Muscle of leg (tissue), 11 donors: Measurements from ENCODE around the gene CTSZ. TPM values are rescaled to one million over a fixed set of nuclear protein-coding genes. Genes with fewer than 3 reads are reported as not detected.

Experiments
- DNase-seq: peaks from one replicate; pipeline ENCODE4 v3.0.0; 2013
- H3K27ac ChIP-seq: one replicate; pipeline ENCODE4 v1.5.1; 2013; ENCODE audit warnings: mild to moderate bottlenecking, low read length, control low read depth
- H3K27me3 ChIP-seq: one replicate; pipeline ENCODE4 v1.6.1; 2013; ENCODE audit warnings: low read length; ENCODE audit not compliant: control insufficient read depth, insufficient read depth
- H3K36me3 ChIP-seq: one replicate; pipeline ENCODE4 v1.6.1; 2013; ENCODE audit warnings: low read length; ENCODE audit not compliant: control insufficient read depth, insufficient read depth
- H3K4me1 ChIP-seq: one replicate; pipeline ENCODE4 v1.6.1; 2013; ENCODE audit warnings: low read length; ENCODE audit not compliant: control insufficient read depth, insufficient read depth
- H3K4me3 ChIP-seq: one replicate; pipeline ENCODE4 v1.5.1; 2013; ENCODE audit warnings: low read length, control low read depth
- H3K9me3 ChIP-seq: replicated peaks from 2 replicates; pipeline ENCODE4 v1.6.1; 2013; ENCODE audit warnings: low read depth, low read length; ENCODE audit not compliant: control insufficient read depth
- WGBS: methylation state at CpG from one replicate; pipeline ENCODE4 v1.1.5; 2013; ENCODE audit warnings: missing lambda C conversion rate; ENCODE audit not compliant: insufficient coverage; 5-methylcytosine and 5-hydroxymethylcytosine counted together
- polyA plus RNA-seq, 8 donors: library from polyadenylated mRNA; unstranded; fragments of 120-200 nt; gene quantifications; one replicate each; pipeline versions ENCODE4 v1.2.1 to v1.2.3, GENCODE V29; 2013; ENCODE audit warnings: inconsistent platforms in 1 of 8, low replicate concordance in 1 of 8; ENCODE audit not compliant: insufficient read length in 8 of 8, insufficient read depth in 1 of 8
- total RNA-seq: library from RNA; stranded (reverse); fragments of 120-200 nt; gene quantifications from one replicate; pipeline ENCODE4 v1.2.4, GENCODE V29; 2013

The CTSZ gene
- total and polyA plus RNA-seq, 9 donors, result 48.1 to 99.4 (median 78.5) TPM

DNA sequence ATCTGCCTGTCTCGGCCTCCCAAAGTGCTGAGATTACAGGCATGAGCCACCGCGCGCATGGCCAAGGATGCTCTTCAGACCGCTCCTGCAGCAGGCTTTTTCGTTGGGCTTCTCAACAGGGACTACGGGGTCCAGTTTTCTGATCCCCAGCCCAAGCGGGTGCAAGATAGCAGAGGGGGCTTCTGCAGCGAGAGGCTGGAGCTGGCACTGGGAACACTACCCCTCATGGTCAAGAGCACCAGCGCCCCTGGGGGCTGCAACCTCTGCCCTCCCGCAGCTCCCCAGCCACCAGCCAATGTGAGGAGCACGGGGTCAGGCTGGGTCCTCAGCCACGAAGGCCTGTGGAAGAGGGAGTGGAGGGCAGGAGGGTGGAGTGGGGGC, 6.0 kb downstream of the CTSZ start:
- 86% methylated on average over 11 of the region's 13 CpGs for WGBS
- H3K4me1 ChIP-seq, result peaks cover 19% of the 10 kb centered on the region
- no peaks in the 10 kb centered on the region for H3K9me3 ChIP-seq
- no peaks in the 10 kb centered on the region for H3K27me3 ChIP-seq
- peaks cover 62% of the 10 kb centered on the region for H3K36me3 ChIP-seq
- no peak overlapping the region for H3K27ac ChIP-seq
- H3K4me3 ChIP-seq, result no peak overlapping the region
- DNase-seq, result no peak

DNA sequence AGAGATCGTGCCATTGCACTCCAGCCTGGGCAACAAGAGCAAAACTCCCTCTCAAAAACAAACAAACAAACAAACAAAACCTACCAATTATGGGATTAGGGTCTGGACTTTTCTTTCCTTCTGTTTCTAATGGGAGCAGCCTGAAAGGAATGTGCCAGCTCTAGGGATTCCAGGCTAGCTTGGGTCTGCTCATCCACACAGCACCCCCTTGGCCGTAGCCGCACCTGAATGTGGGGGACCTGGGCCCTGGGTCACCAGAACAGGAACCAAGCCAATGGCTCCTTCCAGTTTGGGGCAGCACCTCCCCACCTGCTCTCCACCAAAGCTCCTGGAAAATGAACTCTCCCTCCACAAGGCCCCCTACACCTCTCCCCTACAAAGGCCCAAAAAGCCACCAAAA, 6.7 kb downstream of the CTSZ start:
- Histone ChIP-seq H3K4me1 (peaks cover 12% of the 10 kb centered on the region), H3K27ac (no peak overlapping the region), H3K4me3 (no peak overlapping the region), H3K27me3 (no peaks in the 10 kb centered on the region), H3K9me3 (no peaks in the 10 kb centered on the region), H3K36me3 (peaks cover 69% of the 10 kb centered on the region)
- 50% methylated on average over 2 of the region's 3 CpGs for WGBS
- DNase-seq, result no peak

DNA sequence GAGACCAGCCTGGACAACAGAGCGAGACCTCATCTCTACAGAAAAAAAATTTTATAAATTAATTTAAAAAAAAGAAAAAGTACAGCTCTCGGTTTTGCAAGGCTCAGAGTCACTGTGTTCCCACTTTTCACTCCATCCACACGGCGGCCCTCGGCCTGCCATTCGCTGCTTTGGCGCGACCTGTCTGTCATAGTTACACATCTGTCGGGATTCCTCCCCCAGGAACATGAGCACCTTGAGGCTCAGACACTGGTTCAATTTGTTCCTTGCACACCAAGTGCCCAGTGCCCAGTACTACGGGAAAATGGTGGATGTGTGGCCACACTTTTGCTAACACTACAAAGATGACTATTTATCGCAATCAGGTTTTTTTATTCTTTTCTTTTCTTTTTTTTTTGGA, 8.4 kb downstream of the CTSZ start:
- Histone ChIP-seq H3K27me3 (no peaks in the 10 kb centered on the region), H3K4me1 (no peaks in the 10 kb centered on the region), H3K27ac (no peak overlapping the region), H3K9me3 (no peaks in the 10 kb centered on the region), H3K36me3 (peaks cover 82% of the 10 kb centered on the region), H3K4me3 (no peak overlapping the region)
- 80% methylated on average over 8 of the region's 11 CpGs for WGBS
- DNase-seq, result no peak

DNA sequence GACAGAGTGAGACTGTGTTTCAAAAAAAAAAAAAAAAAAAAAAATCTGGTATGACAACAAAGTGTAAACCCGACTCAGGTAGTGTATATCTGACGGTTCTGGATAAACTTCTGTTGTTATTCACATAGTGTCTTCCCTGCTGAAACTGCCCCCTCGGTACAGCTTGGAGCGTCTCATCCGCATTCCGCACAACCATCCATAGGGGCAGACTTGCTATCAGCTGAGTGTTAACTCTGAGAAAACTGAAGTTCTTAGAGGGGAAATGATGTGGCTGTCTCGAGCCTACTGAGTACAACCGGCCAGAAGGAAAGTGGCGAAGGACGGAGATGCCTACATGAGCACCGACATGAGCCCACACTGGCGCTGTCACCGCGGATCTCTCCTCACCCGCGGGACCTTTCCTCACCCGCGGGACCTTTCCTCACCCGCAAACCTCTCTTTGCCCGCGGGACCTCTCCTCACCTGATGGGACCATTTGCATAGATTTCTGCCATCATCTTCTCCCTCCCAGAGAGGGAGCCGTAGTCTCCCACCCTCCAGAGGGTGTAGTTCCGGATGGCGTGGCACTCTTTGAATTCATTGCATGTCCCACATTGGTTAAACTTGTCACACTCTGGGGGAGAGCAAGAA, 9.8 kb downstream of the CTSZ start:
- 91% methylated on average over 13 of the region's 24 CpGs for WGBS
- Histone ChIP-seq H3K36me3 (peaks cover 84% of the 10 kb centered on the region), H3K4me3 (no peak overlapping the region), H3K4me1 (no peaks in the 10 kb centered on the region), H3K27ac (no peak overlapping the region), H3K27me3 (no peaks in the 10 kb centered on the region), H3K9me3 (no peaks in the 10 kb centered on the region)
- no peak for DNase-seq

DNA sequence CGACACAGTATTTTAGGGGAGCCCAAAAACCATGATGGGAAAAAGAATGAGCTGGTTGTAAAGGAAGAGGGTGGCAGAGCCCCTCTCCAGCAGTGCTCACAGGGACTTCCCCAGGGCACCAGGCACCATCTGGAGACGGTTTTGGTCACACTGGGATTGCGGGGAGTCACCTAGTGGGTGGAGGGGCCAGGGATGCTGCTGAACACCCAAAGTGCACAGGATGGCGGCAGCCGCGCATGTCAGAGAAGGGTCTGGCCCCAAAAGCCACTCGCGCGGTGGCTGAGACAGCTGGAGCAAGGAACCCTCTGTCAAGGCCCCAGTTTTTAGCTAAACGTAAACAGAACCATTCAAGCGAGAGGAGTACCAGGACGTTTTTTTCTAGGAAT, 10.8 kb downstream of the CTSZ start:
- DNase-seq, result no peak
- H3K36me3 ChIP-seq, result peaks cover 80% of the 10 kb centered on the region
- H3K4me1 ChIP-seq, result no peaks in the 10 kb centered on the region
- no peak overlapping the region for H3K4me3 ChIP-seq
- H3K9me3 ChIP-seq, result no peaks in the 10 kb centered on the region
- WGBS, result 80% methylated on average over 9 of the region's 12 CpGs
- no peaks in the 10 kb centered on the region for H3K27me3 ChIP-seq
- H3K27ac ChIP-seq, result no peak overlapping the region

DNA sequence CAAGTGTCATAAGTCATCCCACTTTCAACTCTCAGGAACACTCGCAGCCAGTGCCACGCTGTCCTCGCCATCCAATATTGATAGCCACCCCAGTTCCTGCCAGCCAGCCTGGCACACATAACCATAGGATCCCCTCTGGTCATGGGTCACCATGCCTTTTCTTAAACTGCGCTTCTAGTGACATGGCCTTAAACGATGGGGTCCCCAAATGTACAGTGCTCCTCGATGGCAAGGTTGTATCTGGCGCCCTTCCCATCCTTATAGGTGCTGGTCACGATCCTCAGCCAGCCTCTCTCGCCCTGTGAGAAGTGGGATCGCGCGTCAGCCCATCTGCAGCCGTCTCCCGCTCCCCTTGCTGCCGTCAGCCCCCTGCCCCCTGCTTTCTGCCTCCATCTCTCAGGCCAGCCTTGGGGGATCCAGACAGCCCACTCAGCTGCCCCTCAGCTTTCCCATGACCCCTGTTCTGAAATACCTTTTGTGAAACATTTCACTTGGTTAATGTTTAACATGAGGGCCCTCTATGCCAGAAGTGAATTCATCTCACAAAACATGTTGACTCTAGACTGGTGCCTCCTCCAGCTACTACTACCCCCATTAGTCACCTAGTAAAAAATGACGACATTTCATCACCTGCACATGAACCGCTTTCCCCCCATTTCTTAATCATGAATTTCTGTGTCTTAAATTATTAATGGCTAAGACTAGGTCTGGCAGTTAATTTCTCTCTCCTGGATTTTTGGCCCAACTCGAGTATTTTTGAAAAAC, 11.4 kb downstream of the CTSZ start:
- WGBS, result 82% methylated on average over 15 of the region's 18 CpGs
- H3K4me1 ChIP-seq, result no peaks in the 10 kb centered on the region
- no peak overlapping the region for H3K4me3 ChIP-seq
- H3K27ac ChIP-seq, result no peak overlapping the region
- no peaks in the 10 kb centered on the region for H3K9me3 ChIP-seq
- H3K27me3 ChIP-seq, result no peaks in the 10 kb centered on the region
- H3K36me3 ChIP-seq, result peaks cover 82% of the 10 kb centered on the region
- DNase-seq, result no peak

DNA sequence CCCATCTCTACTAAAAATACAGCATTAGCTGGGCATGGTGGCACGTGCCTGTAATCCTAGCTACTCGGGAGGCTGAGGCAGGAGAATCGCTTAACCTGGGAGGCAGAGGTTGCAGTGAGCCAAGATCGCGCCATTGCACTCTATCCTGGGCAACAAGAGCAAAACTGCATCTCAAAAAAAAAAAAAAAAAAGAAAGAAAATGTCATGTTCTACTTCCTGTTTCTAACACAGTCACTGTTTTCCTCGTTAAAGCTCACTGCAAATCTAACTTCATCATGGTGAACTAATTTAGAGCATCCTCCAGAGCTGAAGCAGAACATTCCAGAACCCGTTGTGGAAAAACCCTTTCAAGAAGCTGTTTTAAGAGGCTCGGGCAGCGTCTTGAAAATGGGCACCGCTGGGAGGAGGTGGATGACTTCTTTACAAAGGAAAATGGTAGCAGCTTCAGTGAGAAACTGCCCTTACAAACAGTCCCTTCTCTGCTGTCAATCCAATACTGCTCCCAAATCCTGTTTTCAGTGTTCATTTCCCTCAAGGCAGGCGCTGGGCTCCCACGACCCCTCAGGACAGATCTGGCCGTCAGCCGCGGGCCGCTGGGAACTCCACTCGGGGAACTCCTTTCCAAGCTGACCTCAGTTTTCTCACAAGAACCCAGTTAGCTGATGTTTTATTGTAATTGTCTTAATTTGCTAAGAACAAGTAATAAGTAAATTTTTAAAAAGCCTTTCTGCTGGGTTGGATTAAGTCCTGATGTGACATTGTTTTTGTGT, 12.5 kb downstream of the CTSZ start:
- WGBS, result 83% methylated on average over 6 of the region's 17 CpGs
- H3K27ac ChIP-seq, result no peak overlapping the region
- H3K36me3 ChIP-seq, result peaks cover 84% of the 10 kb centered on the region
- H3K4me3 ChIP-seq, result no peak overlapping the region
- DNase-seq, result no peak
- H3K27me3 ChIP-seq, result no peaks in the 10 kb centered on the region
- H3K4me1 ChIP-seq, result no peaks in the 10 kb centered on the region
- no peaks in the 10 kb centered on the region for H3K9me3 ChIP-seq

DNA sequence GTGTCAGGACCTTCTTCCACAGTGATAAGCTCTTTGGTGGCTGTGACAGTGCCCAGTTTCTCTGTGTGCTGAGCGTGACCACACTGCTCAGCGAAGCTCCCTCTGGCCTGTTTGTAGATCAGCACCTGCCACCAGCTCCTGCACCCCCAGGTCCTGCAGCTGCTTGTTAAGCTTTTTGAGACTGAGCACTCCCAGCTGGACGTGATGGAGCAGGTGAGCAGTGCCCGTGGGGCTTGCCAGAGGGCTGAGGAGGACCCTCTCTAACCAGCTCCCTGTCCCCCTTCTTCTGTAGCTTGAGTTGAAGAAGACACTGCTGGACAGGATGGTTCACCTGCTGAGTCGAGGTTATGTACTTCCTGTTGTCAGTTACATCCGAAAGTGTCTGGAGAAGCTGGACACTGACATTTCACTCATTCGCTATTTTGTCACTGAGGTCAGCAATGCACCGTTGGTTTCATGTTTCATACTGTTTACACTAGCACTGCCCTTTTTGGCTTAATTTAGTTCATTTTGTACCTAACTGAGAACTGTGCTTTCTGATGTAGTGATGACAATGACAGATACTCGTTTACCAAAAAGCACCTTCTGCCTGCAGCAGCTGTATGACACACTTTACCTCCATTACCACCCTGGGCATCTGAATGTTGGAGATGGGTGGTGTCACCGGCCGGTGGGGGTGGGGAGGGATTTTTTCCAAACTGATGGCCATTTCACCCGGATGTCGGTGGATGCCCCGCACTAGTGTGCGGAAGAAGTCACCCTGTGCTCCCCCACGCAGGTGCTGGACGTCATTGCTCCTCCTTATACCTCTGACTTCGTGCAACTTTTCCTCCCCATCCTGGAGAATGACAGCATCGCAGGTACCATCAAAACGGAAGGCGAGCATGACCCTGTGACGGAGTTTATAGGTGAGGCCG, 13.5 kb downstream of the CTSZ start:
- H3K27me3 ChIP-seq, result no peaks in the 10 kb centered on the region
- no peaks in the 10 kb centered on the region for H3K4me1 ChIP-seq
- no peak for DNase-seq
- no peak overlapping the region for H3K4me3 ChIP-seq
- 87% methylated on average over 9 of the region's 23 CpGs for WGBS
- H3K27ac ChIP-seq, result no peak overlapping the region
- no peaks in the 10 kb centered on the region for H3K9me3 ChIP-seq
- H3K36me3 ChIP-seq, result peaks cover 86% of the 10 kb centered on the region

DNA sequence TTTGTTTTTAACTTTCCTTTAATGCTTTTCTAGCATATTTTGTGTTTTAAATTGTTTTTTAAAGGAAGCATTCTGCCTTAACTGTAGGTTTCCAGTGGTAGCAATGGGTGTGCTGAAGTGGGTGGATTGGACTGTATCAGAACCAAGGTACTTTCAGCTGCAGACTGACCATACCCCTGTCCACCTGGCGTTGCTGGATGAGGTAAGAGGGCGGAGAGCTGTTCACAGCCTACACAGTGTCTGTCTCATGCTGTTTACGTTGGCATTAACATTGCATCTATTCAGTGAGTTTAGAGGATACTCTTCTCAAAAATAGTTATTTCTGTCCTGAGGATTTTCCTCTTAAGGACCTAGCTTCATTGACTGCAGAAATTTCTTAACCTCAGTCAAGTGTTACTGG, 14.1 kb downstream of the CTSZ start:
- H3K27ac ChIP-seq, result no peak overlapping the region
- no peaks in the 10 kb centered on the region for H3K4me1 ChIP-seq
- H3K9me3 ChIP-seq, result no peaks in the 10 kb centered on the region
- DNase-seq, result no peak
- H3K4me3 ChIP-seq, result no peak overlapping the region
- WGBS, result no CpG with 5 or more reads among the region's 3 CpGs
- H3K27me3 ChIP-seq, result no peaks in the 10 kb centered on the region
- peaks cover 89% of the 10 kb centered on the region for H3K36me3 ChIP-seq
